Kidney epithelial cell (primary cell): Measurements from ENCODE around the gene CAMLG. TPM values are rescaled to one million over a fixed set of nuclear protein-coding genes. Genes with fewer than 3 reads are reported as not detected.
A peak's percentile ranks its signal among the peaks of the same experiment; 100 is the strongest.
"Not testable (repeated sequence)": the region's sequence is repeated elsewhere in the genome, so short reads cannot be mapped to it uniquely, and the experiment has no call there.

Experiments
- DNase-seq: peaks from one replicate; pipeline ENCODE4 v3.0.0-alpha.2; 2010; ENCODE audit warnings: low read depth
- H3K27me3 ChIP-seq: 2 replicates; pipeline ENCODE4 v1.6.0; 2011; ENCODE audit warnings: low read length; ENCODE audit not compliant: control insufficient read depth, insufficient read depth
- H3K36me3 ChIP-seq: 2 replicates; pipeline ENCODE4 v1.5.1; 2011; ENCODE audit warnings: low read length; ENCODE audit not compliant: control insufficient read depth, insufficient read depth
- H3K4me3 ChIP-seq: 2 replicates; pipeline ENCODE4 v1.5.1; 2011; ENCODE audit warnings: low read depth, mild to moderate bottlenecking, control low read depth, low read length
- CTCF ChIP-seq: IDR thresholded peaks from 2 replicates; pipeline ENCODE4 v1.5.1; 2011; ENCODE audit warnings: mild to moderate bottlenecking, moderate library complexity, low read length, control low read depth, inconsistent platforms; ENCODE audit not compliant: insufficient read depth, poor library complexity, severe bottlenecking
- total RNA-seq: library from RNA; depleted of rRNA; stranded (reverse); fragments of >200 nt; gene quantifications from 2 replicates; pipeline ENCODE4 v1.2.3, GENCODE V29; 2015

The CAMLG gene
- total RNA-seq, 1 donor from 2014 or later: 24.5 TPM

GRCh38 chr5:134741052-134741451 is 2.7 kb downstream of the CAMLG start:
- Histone ChIP-seq H3K27me3 (no peaks in the 10 kb centered on the region), H3K4me3 (no peak overlapping the region), H3K36me3 (no peaks in the 10 kb centered on the region)
- TF ChIP-seq CTCF: no peak
- no peak for DNase-seq

GRCh38 chr5:134742134-134742533 is 3.8 kb downstream of the CAMLG start:
- no peak overlapping the region for H3K4me3 ChIP-seq
- TF ChIP-seq CTCF: no peak
- H3K27me3 ChIP-seq: no peaks in the 10 kb centered on the region
- no peaks in the 10 kb centered on the region for H3K36me3 ChIP-seq
- DNase-seq: no peak

GRCh38 chr5:134749415-134749814 is 11.1 kb downstream of the CAMLG start:
- no peak for TF ChIP-seq CTCF
- DNase-seq: peak; percentile 49
- no peak overlapping the region for H3K4me3 ChIP-seq
- no peaks in the 10 kb centered on the region for H3K27me3 ChIP-seq
- no peaks in the 10 kb centered on the region for H3K36me3 ChIP-seq

GRCh38 chr5:134758176-134758503 is 19.8 kb downstream of the CAMLG start:
- no peaks in the 10 kb centered on the region for H3K36me3 ChIP-seq
- TF ChIP-seq CTCF: no peak
- H3K4me3 ChIP-seq: peak overlapping the region; percentile 95
- no peak for DNase-seq
- no peaks in the 10 kb centered on the region for H3K27me3 ChIP-seq

- TF ChIP-seq CTCF: peak; percentile 78
- DNase-seq: peak; percentile 62
- no peaks in the 10 kb centered on the region for H3K36me3 ChIP-seq
These were observed 20.4 kb downstream of the CAMLG start, which contains the start of gene DDX46 for GRCh38 chr5:134758504-134759341. Gene DDX46, plus strand, starts transcription at chr5:134758779. Its CDS starts 160 bp downstream, at chr5:134758939.

GRCh38 chr5:134767528-134768291 is 29.4 kb downstream of the CAMLG start:
- not testable (repeated sequence) for H3K36me3 ChIP-seq, DNase-seq, H3K27me3 ChIP-seq, H3K4me3 ChIP-seq

More at GRCh38 chr5:134758504-134759341, 20.4 kb downstream of the CAMLG start, which contains the start of gene DDX46:
- H3K27me3 ChIP-seq: no peaks in the 10 kb centered on the region
- peak within 1 kb of the TSS; percentile 95 for H3K4me3 ChIP-seq
